ENCODE results near the gene UTP18. TPM values are rescaled to one million over a fixed set of nuclear protein-coding genes. Genes with fewer than 3 reads are reported as not detected.
"Not testable (repeated sequence)": the region's sequence is repeated elsewhere in the genome, so short reads cannot be mapped to it uniquely, and the experiment has no call there.

Gene UTP18
- total RNA-seq, 6 donors from 2014 or later, result 18.9 to 40.0 (median 33.3) TPM

DNA sequence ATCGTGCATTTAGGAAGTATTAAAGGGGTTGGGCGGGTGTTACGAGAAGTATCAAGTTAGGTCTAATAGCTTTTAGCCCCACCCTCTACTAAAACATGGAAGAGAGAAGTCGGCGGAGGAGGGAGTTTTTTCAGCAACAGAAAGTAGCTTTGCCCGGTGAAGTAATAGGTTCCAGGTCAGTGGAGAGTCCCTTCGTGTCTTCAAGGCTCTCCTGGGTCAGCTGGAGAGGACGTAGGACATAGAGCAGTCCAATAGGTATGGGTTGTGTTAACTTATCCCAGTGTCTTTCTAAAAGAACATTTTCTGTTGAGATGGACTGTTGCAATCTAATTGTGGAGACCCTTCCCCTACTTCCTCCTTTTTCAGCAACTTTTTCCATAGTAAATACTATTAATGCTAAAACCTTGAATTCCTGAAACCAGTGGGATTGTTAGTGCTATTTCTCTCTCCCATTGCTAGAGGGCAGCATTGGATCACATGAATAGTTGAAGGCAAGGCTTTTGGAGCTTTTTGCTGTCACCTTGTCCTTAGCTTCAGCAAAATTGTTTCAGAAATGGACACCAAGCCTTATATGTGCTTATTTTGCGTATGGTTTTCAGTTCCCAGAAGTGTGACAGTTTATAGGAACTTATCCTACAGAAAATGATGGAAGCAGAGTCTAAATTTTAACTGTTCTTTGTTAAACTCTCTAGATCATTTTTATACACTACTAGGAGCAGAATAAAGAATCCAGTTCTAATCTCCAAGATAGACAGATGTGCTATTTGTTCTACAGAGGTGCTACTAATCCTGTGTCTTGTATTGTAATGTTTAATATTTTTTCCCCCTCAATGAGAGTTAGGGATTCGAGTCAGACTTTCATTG lies 38.4 kb downstream of the UTP18 start:
- WGBS, 2 donors, result 70 to 79% methylated on average over 10 of the region's 10 CpGs
- no peaks in the 10 kb centered on the region for H3K4me1 ChIP-seq
- peak in 1 of 2 donors; percentile 56 for ATAC-seq (ENCODE audit: low FRiP score in 2 of 2)

DNA sequence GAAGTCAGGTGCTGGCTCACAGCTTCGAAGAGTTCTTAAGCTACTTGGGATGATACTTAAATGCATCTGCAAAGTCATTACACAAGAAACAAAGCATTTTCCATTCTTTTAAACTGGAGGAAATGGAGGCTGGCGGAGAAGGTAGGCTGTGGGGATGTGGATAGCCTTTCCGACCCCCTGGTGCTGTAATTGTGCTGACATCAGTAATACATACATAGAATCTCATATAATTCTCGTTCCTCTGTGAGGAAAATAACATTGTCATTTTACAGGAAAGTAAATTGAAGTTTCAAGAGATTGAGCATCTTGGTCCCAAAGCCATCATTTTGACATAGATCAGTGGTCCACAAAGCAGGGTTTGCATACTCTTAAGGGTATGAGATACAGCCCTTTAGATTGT lies 39.5 kb downstream of the UTP18 start:
- H3K36me3 ChIP-seq, result peaks cover 0 to 22% (median 4%) of the 10 kb centered on the region in 4 donors
- 94 to 97% methylated on average over 4 of the region's 4 CpGs for WGBS, 2 donors
- H3K4me1 ChIP-seq, result no peaks in the 10 kb centered on the region
- DNase-seq (no peak), ATAC-seq (ENCODE audit: low FRiP score in 2 of 2) (no peak)
- H3K27ac ChIP-seq, result no peak overlapping the region
- H3K27me3 ChIP-seq, result no peaks in the 10 kb centered on the region
- TF ChIP-seq POLR2A (IDR thresholded peaks at IDR 0.05), result no peak
- TF ChIP-seq EP300 (IDR thresholded peaks at IDR 0.05), result no peak
- TF ChIP-seq, protein P1, sequence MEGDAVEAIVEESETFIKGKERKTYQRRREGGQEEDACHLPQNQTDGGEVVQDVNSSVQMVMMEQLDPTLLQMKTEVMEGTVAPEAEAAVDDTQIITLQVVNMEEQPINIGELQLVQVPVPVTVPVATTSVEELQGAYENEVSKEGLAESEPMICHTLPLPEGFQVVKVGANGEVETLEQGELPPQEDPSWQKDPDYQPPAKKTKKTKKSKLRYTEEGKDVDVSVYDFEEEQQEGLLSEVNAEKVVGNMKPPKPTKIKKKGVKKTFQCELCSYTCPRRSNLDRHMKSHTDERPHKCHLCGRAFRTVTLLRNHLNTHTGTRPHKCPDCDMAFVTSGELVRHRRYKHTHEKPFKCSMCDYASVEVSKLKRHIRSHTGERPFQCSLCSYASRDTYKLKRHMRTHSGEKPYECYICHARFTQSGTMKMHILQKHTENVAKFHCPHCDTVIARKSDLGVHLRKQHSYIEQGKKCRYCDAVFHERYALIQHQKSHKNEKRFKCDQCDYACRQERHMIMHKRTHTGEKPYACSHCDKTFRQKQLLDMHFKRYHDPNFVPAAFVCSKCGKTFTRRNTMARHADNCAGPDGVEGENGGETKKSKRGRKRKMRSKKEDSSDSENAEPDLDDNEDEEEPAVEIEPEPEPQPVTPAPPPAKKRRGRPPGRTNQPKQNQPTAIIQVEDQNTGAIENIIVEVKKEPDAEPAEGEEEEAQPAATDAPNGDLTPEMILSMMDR (IDR thresholded peaks at IDR 0.05), result no peak
- TF ChIP-seq POLR2AphosphoS5 (IDR thresholded peaks at IDR 0.05), result no peak
- no peaks in the 10 kb centered on the region for H3K9me3 ChIP-seq
- no peak overlapping the region for H3K4me3 ChIP-seq

More for the DNA sequence above, 38.4 kb downstream of the UTP18 start:
- Histone ChIP-seq H3K9me3 (no peaks in the 10 kb centered on the region), H3K27ac (no peak overlapping the region), H3K27me3 (no peaks in the 10 kb centered on the region), H3K4me3 (no peak overlapping the region), H3K36me3 (peaks cover 0 to 30% (median 6%) of the 10 kb centered on the region in 4 donors)
- no peak for TF ChIP-seq EP300 (IDR thresholded peaks at IDR 0.05)
- no peak for TF ChIP-seq POLR2AphosphoS5 (IDR thresholded peaks at IDR 0.05)
- TF ChIP-seq POLR2A (IDR thresholded peaks at IDR 0.05), result no peak
- TF ChIP-seq, protein P1 (IDR thresholded peaks at IDR 0.05), result peak in 3 of 6 experiments; percentile 27 to 52 (median 41)
- DNase-seq, result no peak

DNA sequence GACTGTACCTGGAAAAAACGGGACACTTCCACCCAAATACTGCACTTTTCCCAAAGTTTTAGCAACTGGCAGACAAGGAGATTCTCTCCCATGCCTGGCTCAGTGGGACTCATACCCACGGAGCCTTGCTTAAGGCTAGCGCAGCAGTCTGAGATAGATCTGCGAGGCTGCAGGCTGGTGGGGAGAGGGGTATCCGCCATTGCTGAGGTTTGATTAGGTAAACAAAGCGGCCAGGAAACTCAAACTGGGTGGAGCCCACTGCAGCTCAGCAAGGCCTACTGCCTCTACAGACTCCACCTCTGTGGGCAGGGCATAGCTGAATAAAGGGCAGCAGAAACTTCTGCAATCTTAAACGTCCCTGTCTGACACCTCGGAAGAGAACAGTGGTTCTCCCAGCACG lies 44.8 kb downstream of the UTP18 start:
- H3K36me3 ChIP-seq, result no peaks in the 10 kb centered on the region
- ATAC-seq (ENCODE audit: low FRiP score in 2 of 2), result no peak
- no peak for DNase-seq
- H3K27ac ChIP-seq, result no peak overlapping the region
- H3K4me3 ChIP-seq, result no peak overlapping the region
- TF ChIP-seq EP300 (IDR thresholded peaks at IDR 0.05) (no peak), POLR2AphosphoS5 (IDR thresholded peaks at IDR 0.05) (no peak), POLR2A (IDR thresholded peaks at IDR 0.05) (no peak)
- TF ChIP-seq, protein P1 (IDR thresholded peaks at IDR 0.05), result no peak
- no peaks in the 10 kb centered on the region for H3K27me3 ChIP-seq
- WGBS, 2 donors, result 90 to 91% methylated on average over 6 to 9 of the region's 9 CpGs
- H3K9me3 ChIP-seq, result no peaks in the 10 kb centered on the region
- H3K4me1 ChIP-seq, result no peaks in the 10 kb centered on the region

DNA sequence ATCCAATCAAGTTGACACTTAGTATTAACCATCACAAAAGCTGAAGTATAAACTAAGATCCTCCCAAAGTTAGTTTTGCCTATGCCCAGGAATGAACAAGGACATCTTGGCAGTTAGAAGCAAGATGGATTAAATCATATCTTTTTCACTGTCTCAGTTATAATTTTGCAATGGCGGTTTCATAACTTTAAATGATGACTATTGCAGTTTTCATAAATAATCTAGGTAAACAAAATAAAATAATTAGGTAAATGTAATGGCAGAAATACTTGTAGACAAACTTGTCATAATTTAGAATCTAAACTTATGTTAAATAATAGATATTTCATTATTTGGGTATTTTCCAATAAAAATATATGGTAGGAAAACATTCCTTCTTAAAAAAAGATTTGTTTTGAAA lies 51.7 kb downstream of the UTP18 start:
- H3K4me1 ChIP-seq; H3K27me3 ChIP-seq; ATAC-seq (ENCODE audit: low FRiP score in 2 of 2); H3K27ac ChIP-seq; H3K36me3 ChIP-seq; H3K9me3 ChIP-seq; H3K4me3 ChIP-seq; DNase-seq: not testable (repeated sequence)
- WGBS, 2 donors, result 86 to 94% methylated on average over 1 of the region's 1 CpG

DNA sequence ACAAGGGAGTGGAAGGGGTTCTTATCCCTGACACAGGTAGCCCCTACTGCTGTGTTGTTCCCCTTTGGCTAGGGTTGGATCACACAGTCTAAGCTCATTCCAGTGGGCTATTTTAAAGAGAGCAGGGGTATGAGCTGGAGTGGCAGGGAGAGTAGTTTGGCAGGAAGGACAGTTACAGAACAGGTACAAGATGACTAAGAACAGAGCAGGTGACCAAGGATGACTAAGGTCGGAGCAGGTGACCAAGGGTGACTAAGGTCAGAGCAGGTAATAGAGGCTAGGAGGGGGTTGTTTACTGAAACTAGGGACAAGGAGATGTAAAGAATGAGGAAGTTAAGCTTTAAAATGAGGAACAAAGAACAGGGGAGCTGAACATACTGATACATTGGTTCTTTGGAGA lies 58.8 kb downstream of the UTP18 start:
- WGBS, 2 donors, result 93 to 97% methylated on average over 1 of the region's 1 CpG
- Histone ChIP-seq H3K4me3 (no peak overlapping the region), H3K27ac (no peak overlapping the region), H3K27me3 (no peaks in the 10 kb centered on the region), H3K9me3 (peaks cover 0 to 11% (median 4%) of the 10 kb centered on the region in 4 donors), H3K4me1 (no peaks in the 10 kb centered on the region), H3K36me3 (no peaks in the 10 kb centered on the region)
- no peak for ATAC-seq (ENCODE audit: low FRiP score in 2 of 2)
- no peak for DNase-seq
- TF ChIP-seq EP300 (IDR thresholded peaks at IDR 0.05), result no peak
- no peak for TF ChIP-seq POLR2AphosphoS5 (IDR thresholded peaks at IDR 0.05)
- TF ChIP-seq, protein P1 (IDR thresholded peaks at IDR 0.05), result no peak
- TF ChIP-seq POLR2A (IDR thresholded peaks at IDR 0.05), result no peak
